ENCODE data around the gene PIM3.

PIM3 gene

GRCh38 chr22:50000587-50001387, 40.2 kb downstream of the PIM3 start:
- no peak for TF ChIP-seq CTCF (conservative IDR thresholded peaks at IDR 0.05; ENCODE audit: low read length)
- no peak overlapping the region for H3K4me3 ChIP-seq (ENCODE audit: low read length)
- no peak for DNase-seq (ENCODE audit: low read depth)

DNA sequence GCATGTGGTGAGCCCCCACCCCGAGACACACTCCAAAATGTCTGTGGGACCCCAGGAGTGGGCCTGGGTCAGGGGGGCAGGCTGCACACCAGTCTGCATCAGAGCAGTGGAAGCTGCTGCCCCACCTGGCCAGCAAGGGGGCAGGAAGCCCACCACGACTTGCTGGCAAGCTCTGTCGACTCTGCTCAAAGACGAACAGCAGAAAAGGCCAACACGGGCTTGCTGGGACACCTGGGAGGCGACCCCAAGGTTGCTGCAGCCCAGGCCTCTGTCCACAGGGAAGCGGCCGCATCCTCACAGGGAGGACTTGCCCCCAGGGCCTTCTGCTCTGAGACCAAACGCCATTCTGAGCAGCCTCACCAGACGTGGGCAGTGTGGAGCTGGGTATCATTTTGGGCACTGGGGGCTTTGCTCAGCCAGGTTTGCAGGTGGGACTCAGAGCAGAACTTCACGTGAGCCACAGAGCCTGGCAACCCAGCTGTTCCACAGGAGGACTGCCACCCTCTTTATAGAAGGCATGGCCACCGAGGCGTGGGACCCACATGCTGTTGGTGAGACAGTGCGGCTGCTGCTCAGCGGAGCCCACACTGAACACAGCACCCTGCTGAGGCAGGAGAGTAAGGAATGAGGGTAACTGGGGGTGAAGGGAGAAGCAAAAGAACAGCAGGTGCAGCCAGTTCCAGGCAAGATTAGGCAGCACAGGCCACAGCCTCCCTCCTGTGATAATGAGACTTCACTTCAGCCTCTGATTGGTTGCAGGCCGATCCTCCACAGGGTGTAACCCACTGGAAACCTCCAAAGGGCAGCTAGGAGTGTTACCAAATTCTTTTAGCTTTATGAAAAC, 41.0 kb downstream of the PIM3 start:
- no peak for DNase-seq (ENCODE audit: low read depth)
- H3K4me3 ChIP-seq (ENCODE audit: low read length), result no peak overlapping the region
- TF ChIP-seq CTCF (conservative IDR thresholded peaks at IDR 0.05; ENCODE audit: low read length), result no peak

DNA sequence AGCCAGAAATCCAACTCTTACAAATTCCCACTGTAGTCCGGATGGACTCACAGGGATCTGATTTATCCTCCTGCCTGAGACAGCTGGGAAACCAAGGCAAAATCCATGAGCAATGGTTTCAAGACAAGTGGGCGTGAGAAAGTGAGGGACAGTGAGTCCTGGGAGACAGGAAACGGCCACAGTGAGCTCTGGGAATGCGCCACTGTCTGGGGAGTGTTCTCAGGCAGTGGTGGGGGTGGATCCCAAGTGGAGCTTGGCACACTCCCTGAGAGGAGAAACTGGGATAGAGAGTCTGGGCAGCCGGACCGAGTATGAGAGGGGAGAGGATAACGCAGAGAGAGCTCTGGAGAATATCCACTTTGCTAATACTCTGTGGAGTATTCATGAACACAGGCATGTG, 42.2 kb downstream of the PIM3 start:
- H3K4me3 ChIP-seq (ENCODE audit: low read length), result no peak overlapping the region
- peak; percentile 5 for DNase-seq (ENCODE audit: low read depth)
- TF ChIP-seq CTCF (conservative IDR thresholded peaks at IDR 0.05; ENCODE audit: low read length), result no peak

DNA sequence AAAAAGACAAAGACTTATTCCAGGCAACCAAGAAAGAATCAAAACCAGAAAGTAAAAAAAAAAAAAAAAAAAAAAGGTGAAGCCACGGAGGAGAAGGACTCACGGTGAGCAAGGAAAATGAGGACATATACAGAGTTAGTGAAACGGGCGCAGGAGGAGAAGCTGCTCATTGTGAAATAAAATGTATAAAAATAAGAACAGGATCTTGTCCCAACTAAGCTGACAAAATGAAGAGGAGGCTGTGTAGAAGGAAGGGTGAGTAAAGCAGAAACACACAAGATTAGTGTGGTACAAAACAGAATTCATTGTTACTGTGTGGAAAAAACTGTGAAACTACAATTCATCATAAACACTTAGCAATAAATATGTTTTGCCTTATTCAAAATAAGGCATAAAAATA, 44.3 kb downstream of the PIM3 start:
- no peak overlapping the region for H3K4me3 ChIP-seq (ENCODE audit: low read length)
- no peak for TF ChIP-seq CTCF (conservative IDR thresholded peaks at IDR 0.05; ENCODE audit: low read length)
- no peak for DNase-seq (ENCODE audit: low read depth)

DNA sequence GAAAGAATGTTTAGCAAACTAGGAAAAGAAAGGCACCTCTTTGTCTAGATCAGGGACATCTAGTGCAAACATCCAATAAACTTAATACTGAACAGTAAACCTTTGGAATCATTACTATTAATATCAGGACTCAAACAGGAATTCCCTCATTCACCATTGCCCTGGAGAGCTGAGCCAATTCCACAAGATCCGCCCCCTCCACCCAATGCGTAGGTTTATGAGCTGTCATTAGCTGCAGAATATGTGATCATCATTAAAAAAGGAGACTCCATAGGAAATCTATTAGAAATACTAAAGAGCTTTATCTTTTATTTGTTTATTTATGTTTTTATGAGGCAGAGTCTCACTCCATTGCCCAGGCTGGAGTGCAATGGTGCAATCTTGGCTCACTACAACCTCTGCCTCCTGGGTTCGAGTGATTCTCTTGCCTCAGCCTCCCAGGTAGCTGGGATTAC, 46.5 kb downstream of the PIM3 start:
- DNase-seq (ENCODE audit: low read depth), result no peak
- no peak overlapping the region for H3K4me3 ChIP-seq (ENCODE audit: low read length)
- TF ChIP-seq CTCF (conservative IDR thresholded peaks at IDR 0.05; ENCODE audit: low read length), result no peak

- DNase-seq (ENCODE audit: low read depth), result no peak
- no peak overlapping the region for H3K4me3 ChIP-seq (ENCODE audit: low read length)
These were observed 47.8 kb downstream of the PIM3 start for GRCh38 chr22:50008151-50009040.

More at GRCh38 chr22:50008151-50009040, 47.8 kb downstream of the PIM3 start:
- no peak for TF ChIP-seq CTCF (conservative IDR thresholded peaks at IDR 0.05; ENCODE audit: low read length)

Measured in AG10803 (cell line).